Glutamatergic neuron (in vitro differentiated cells): Measurements from ENCODE around the gene PPP6R2. TPM values are rescaled to one million over a fixed set of nuclear protein-coding genes. Genes with fewer than 3 reads are reported as not detected.

Source experiments
- DNase-seq: peaks from one replicate; pipeline ENCODE4 v3.0.0; 2022
- H3K27ac Mint-ChIP-seq: one replicate; pipeline ENCODE4 v1.8.0; 2020; ENCODE audit warnings: mild to moderate bottlenecking, mixed read lengths, inconsistent platforms; ENCODE audit not compliant: unreplicated experiment
- H3K27me3 Mint-ChIP-seq: one replicate; pipeline ENCODE4 v1.8.0; 2020; ENCODE audit warnings: mild to moderate bottlenecking, moderate library complexity, mixed read lengths, inconsistent platforms; ENCODE audit not compliant: unreplicated experiment
- H3K36me3 Mint-ChIP-seq: one replicate; pipeline ENCODE4 v1.8.0; 2020; ENCODE audit warnings: mild to moderate bottlenecking, mixed read lengths, inconsistent platforms; ENCODE audit not compliant: unreplicated experiment
- H3K4me1 Mint-ChIP-seq: one replicate; pipeline ENCODE4 v1.8.0; 2020; ENCODE audit warnings: mild to moderate bottlenecking, low read depth, mixed read lengths, inconsistent platforms; ENCODE audit not compliant: unreplicated experiment
- H3K4me3 Mint-ChIP-seq: one replicate; pipeline ENCODE4 v1.8.0; 2020; ENCODE audit warnings: mild to moderate bottlenecking, mixed read lengths, inconsistent platforms; ENCODE audit not compliant: unreplicated experiment
- H3K9me3 Mint-ChIP-seq: one replicate; pipeline ENCODE4 v1.8.0; 2020; ENCODE audit warnings: mild to moderate bottlenecking, moderate library complexity, mixed read lengths, inconsistent platforms; ENCODE audit not compliant: unreplicated experiment
- total RNA-seq: library from RNA; stranded (reverse); fragmentation: NEBNext Ultra II Directional; extraction: Animal tissue kit (Norgen Biotek cat#: 25700); gene quantifications from one replicate; pipeline ENCODE4 v1.2.1, GENCODE V29; 2021; ENCODE audit not compliant: unreplicated experiment
- TF ChIP-seq, protein P1 (sequence below): fragments of 200-600 bp; sonication (generic); IDR thresholded peaks from one replicate; pipeline ENCODE4 v1.5.0; 2021; ENCODE audit not compliant: partially characterized antibody, unreplicated experiment

The PPP6R2 gene
- total RNA-seq, 1 donor from 2014 or later, result 122 TPM

DNA sequence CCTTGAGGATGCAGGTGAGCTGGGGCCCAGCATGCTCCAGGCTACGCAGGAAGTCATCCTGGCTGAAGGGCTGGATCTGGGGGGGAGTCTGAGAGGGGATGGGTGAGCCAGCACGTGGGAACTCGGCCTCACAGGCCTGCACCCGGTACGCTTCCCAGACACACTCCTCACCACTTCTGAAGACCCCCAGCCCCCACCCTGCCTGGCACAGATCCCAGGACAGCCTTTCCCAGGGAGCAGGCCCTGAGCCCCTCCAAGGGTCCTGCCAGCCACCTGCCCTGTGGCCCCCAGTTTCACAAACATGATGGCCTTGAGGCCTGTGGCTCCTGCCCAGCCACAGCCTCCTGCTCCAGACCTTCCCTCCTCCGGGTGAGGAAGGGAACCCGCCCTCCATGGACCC lies 30.1 kb upstream of the PPP6R2 start:
- no peak overlapping the region for H3K27ac Mint-ChIP-seq
- H3K27me3 Mint-ChIP-seq, result peaks cover 10% of the 10 kb centered on the region
- DNase-seq, result peak; percentile 18
- no peaks in the 10 kb centered on the region for H3K36me3 Mint-ChIP-seq
- H3K4me1 Mint-ChIP-seq, result peaks cover 13% of the 10 kb centered on the region
- H3K4me3 Mint-ChIP-seq, result no peak overlapping the region
- TF ChIP-seq, protein P1, sequence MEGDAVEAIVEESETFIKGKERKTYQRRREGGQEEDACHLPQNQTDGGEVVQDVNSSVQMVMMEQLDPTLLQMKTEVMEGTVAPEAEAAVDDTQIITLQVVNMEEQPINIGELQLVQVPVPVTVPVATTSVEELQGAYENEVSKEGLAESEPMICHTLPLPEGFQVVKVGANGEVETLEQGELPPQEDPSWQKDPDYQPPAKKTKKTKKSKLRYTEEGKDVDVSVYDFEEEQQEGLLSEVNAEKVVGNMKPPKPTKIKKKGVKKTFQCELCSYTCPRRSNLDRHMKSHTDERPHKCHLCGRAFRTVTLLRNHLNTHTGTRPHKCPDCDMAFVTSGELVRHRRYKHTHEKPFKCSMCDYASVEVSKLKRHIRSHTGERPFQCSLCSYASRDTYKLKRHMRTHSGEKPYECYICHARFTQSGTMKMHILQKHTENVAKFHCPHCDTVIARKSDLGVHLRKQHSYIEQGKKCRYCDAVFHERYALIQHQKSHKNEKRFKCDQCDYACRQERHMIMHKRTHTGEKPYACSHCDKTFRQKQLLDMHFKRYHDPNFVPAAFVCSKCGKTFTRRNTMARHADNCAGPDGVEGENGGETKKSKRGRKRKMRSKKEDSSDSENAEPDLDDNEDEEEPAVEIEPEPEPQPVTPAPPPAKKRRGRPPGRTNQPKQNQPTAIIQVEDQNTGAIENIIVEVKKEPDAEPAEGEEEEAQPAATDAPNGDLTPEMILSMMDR, result no peak
- peaks cover 3% of the 10 kb centered on the region for H3K9me3 Mint-ChIP-seq

DNA sequence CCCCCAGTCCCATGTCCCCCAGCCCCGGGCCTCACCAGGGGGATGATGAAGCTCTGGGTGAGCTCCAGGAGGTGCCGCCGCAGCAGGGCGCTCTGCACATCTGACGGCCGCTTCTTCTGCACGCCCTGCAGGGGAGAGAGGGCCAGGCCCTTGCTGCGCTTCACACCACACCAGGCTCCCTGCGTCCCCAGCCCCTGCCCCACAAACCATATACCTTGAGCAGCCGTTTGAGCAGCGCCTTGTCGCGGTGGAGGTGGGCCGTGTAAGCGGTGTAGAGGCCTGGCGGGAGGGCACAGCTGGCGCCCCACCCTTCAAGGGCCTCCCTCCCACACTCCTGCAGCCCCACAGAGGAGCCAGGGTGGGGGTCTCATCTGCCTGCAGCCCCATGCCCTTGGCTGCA lies 29.5 kb upstream of the PPP6R2 start:
- H3K27ac Mint-ChIP-seq, result no peak overlapping the region
- H3K36me3 Mint-ChIP-seq, result no peaks in the 10 kb centered on the region
- H3K4me1 Mint-ChIP-seq, result peaks cover 13% of the 10 kb centered on the region
- DNase-seq, result peak; percentile 19
- TF ChIP-seq, protein P1, result no peak
- peaks cover 8% of the 10 kb centered on the region for H3K27me3 Mint-ChIP-seq
- H3K9me3 Mint-ChIP-seq, result peaks cover 3% of the 10 kb centered on the region
- H3K4me3 Mint-ChIP-seq, result no peak overlapping the region

- H3K4me1 Mint-ChIP-seq, result peaks cover 11% of the 10 kb centered on the region
- peaks cover 9% of the 10 kb centered on the region for H3K27me3 Mint-ChIP-seq
- H3K9me3 Mint-ChIP-seq, result peaks cover 4% of the 10 kb centered on the region
- DNase-seq, result no peak
- no peak overlapping the region for H3K4me3 Mint-ChIP-seq
- TF ChIP-seq, protein P1, result no peak
- H3K36me3 Mint-ChIP-seq, result no peaks in the 10 kb centered on the region
- H3K27ac Mint-ChIP-seq, result no peak overlapping the region
These were observed 29.1 kb upstream of the PPP6R2 start for GRCh38 chr22:50314081-50314454.

DNA sequence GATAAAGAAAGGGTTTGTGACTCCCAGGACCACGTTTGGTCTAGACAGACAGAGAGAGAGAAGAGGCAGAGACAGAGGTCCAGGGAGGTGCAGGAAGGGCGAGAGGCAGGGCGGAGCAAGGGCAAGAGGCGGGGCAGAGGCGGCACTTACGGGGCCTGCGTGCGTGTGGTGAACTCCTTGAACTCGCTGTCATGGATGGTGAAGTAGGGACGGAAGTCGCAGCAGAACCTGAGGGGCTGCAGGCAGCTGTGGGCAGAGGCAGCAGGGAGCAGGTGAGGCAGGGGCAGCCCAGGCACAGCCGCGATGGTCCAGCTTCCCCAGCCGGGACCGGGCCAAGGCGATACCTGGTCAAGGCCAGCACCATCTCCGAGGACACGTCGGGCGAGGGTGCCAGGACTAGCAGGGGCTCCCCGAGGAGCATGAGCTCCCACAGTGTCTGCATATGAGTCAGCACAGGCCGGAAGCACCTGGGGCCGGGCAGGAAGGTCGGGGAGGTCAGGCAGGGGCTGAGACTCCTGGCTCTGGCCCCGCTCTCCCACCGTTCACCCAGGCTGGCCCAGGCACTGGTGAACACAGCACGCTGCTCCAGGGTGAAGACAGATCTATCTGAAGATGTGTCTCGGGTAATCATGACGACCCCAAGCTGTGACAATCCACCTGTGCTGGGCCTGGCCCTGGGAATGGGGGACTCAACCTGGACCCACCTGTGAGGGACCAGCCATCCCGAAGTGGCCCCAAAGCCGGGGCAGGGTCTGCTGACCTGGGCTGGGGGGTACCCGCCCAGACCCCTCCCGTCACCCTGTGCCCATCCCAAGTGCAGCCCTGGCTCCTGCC lies 28.5 kb upstream of the PPP6R2 start:
- TF ChIP-seq, protein P1, result no peak
- Mint-ChIP-seq H3K36me3 (no peaks in the 10 kb centered on the region), H3K4me1 (peaks cover 9% of the 10 kb centered on the region), H3K9me3 (peaks cover 4% of the 10 kb centered on the region), H3K27me3 (peaks cover 9% of the 10 kb centered on the region), H3K27ac (no peak overlapping the region), H3K4me3 (no peak overlapping the region)
- DNase-seq, result peak; percentile 21
